NB4 (cell line): ENCODE measurements around the gene FAM107B.

Experiments used
- CTCF ChIP-seq: IDR thresholded peaks from one replicate; pipeline ENCODE4 v1.5.1; 2012; ENCODE audit warnings: low read depth, low read length
- MYC ChIP-seq: IDR thresholded peaks from 2 replicates; pipeline ENCODE4 v1.6.1; 2011; ENCODE audit warnings: low read depth, low read length
- POLR2A ChIP-seq: IDR thresholded peaks from 2 replicates; pipeline ENCODE4 v1.6.1; 2011; ENCODE audit warnings: mild to moderate bottlenecking; ENCODE audit not compliant: insufficient read length; ENCODE audit errors: extremely low read depth

- no peak for TF ChIP-seq MYC
- no peak for TF ChIP-seq CTCF
- no peak for TF ChIP-seq POLR2A
Observed at GRCh38 chr10:14583252-14583651, 191.4 kb downstream of the FAM107B start.
